ENCODE results near the gene AP3M1. TPM values are rescaled to one million over a fixed set of nuclear protein-coding genes. Genes with fewer than 3 reads are reported as not detected.

Gene AP3M1
- total and polyA plus RNA-seq, 4 donors: 36.0 to 51.8 (median 49.9) TPM

DNA sequence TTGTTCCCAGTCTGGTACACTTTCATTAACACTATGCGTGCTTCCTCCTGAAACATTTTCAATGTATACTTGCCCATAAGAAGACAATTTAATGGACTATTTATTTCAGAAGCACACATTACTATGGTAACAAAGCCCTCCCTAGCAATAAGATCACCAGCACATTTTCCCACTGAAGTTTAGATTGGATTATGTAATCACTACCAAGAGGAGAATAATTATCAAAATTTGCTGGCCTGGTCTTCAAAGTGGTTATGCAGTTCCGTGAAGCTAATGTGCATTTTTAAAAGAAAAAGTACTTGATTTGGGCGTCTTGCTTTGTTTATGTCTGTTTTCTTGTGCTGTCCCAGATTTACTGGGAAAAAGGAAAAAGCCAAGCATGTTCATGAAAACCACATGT, 61.9 kb downstream of the AP3M1 start:
- no peak overlapping the region for H3K27ac ChIP-seq (ENCODE audit: low read depth, low read length)
- no peaks in the 10 kb centered on the region for H3K9me3 ChIP-seq (ENCODE audit: control insufficient read depth, insufficient read depth, low read length)
- peak in 1 of 6 donors; percentile 56 for DNase-seq (ENCODE audit: low read depth in 4 of 6, low spot score in 6 of 6)
- peaks cover 5% of the 10 kb centered on the region for H3K4me1 ChIP-seq (ENCODE audit: control insufficient read depth, insufficient read depth, low read length)
- no peaks in the 10 kb centered on the region for H3K27me3 ChIP-seq (ENCODE audit: control insufficient read depth, insufficient read depth, low read length)
- no peak overlapping the region for H3K4me3 ChIP-seq (ENCODE audit: low read depth, low read length)
- WGBS (ENCODE audit: insufficient coverage): 56% methylated on average over 2 of the region's 3 CpGs
- H3K36me3 ChIP-seq (ENCODE audit: control insufficient read depth, insufficient read depth, low read length): peaks cover 19% of the 10 kb centered on the region

GRCh38 chr10:74086317-74086716, 64.3 kb downstream of the AP3M1 start:
- Histone ChIP-seq H3K36me3 (ENCODE audit: control insufficient read depth, insufficient read depth, low read length) (peaks cover 13% of the 10 kb centered on the region), H3K4me3 (ENCODE audit: low read depth, low read length) (no peak overlapping the region), H3K4me1 (ENCODE audit: control insufficient read depth, insufficient read depth, low read length) (peaks cover 5% of the 10 kb centered on the region), H3K9me3 (ENCODE audit: control insufficient read depth, insufficient read depth, low read length) (no peaks in the 10 kb centered on the region), H3K27ac (ENCODE audit: low read depth, low read length) (peak overlapping the region; percentile 68), H3K27me3 (ENCODE audit: control insufficient read depth, insufficient read depth, low read length) (no peaks in the 10 kb centered on the region)
- 22% methylated on average over 2 of the region's 2 CpGs for WGBS (ENCODE audit: insufficient coverage)
- peak in 5 of 6 donors; percentile 33 to 76 (median 51) for DNase-seq (ENCODE audit: low read depth in 4 of 6, low spot score in 6 of 6)

DNA sequence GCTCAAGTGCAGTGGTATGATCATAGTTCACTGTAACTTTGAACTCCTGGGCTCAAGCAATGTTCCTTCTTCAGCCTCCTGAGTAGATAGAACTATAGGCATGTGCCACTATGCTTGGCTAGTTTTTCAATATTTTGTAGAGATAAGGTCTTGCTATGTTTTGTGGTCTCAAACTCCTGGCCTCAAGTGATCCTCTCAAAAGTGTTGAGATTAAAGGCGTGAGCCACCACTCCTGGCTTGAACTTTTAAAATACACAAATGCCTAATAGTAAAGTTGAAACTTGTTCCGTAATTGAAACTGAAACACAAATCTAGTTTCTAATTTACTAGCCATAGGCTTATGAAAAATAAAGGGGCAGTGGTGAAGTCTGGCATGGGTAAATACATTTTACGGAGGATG, 65.7 kb downstream of the AP3M1 start:
- Histone ChIP-seq H3K27me3 (ENCODE audit: control insufficient read depth, insufficient read depth, low read length) (no peaks in the 10 kb centered on the region), H3K27ac (ENCODE audit: low read depth, low read length) (no peak overlapping the region), H3K36me3 (ENCODE audit: control insufficient read depth, insufficient read depth, low read length) (peaks cover 7% of the 10 kb centered on the region), H3K4me1 (ENCODE audit: control insufficient read depth, insufficient read depth, low read length) (peaks cover 5% of the 10 kb centered on the region), H3K4me3 (ENCODE audit: low read depth, low read length) (no peak overlapping the region), H3K9me3 (ENCODE audit: control insufficient read depth, insufficient read depth, low read length) (no peaks in the 10 kb centered on the region)
- DNase-seq (ENCODE audit: low read depth in 4 of 6, low spot score in 6 of 6): no peak
- no CpG with 5 or more reads among the region's 3 CpGs for WGBS (ENCODE audit: insufficient coverage)

- Histone ChIP-seq H3K4me1 (ENCODE audit: control insufficient read depth, insufficient read depth, low read length) (peaks cover 5% of the 10 kb centered on the region), H3K36me3 (ENCODE audit: control insufficient read depth, insufficient read depth, low read length) (peaks cover 6% of the 10 kb centered on the region), H3K27ac (ENCODE audit: low read depth, low read length) (no peak overlapping the region), H3K4me3 (ENCODE audit: low read depth, low read length) (no peak overlapping the region), H3K9me3 (ENCODE audit: control insufficient read depth, insufficient read depth, low read length) (no peaks in the 10 kb centered on the region), H3K27me3 (ENCODE audit: control insufficient read depth, insufficient read depth, low read length) (no peaks in the 10 kb centered on the region)
- no peak for DNase-seq (ENCODE audit: low read depth in 4 of 6, low spot score in 6 of 6)
- WGBS (ENCODE audit: insufficient coverage): 88% methylated on average over 1 of the region's 2 CpGs
Observed at GRCh38 chr10:74083304-74083703, 67.3 kb downstream of the AP3M1 start.

GRCh38 chr10:74081941-74082718, 68.5 kb downstream of the AP3M1 start:
- Histone ChIP-seq H3K36me3 (ENCODE audit: control insufficient read depth, insufficient read depth, low read length) (peaks cover 6% of the 10 kb centered on the region), H3K4me3 (ENCODE audit: low read depth, low read length) (no peak overlapping the region), H3K27me3 (ENCODE audit: control insufficient read depth, insufficient read depth, low read length) (no peaks in the 10 kb centered on the region), H3K27ac (ENCODE audit: low read depth, low read length) (peak overlapping the region; percentile 44), H3K9me3 (ENCODE audit: control insufficient read depth, insufficient read depth, low read length) (no peaks in the 10 kb centered on the region), H3K4me1 (ENCODE audit: control insufficient read depth, insufficient read depth, low read length) (peaks cover 5% of the 10 kb centered on the region)
- 61% methylated on average over 2 of the region's 5 CpGs for WGBS (ENCODE audit: insufficient coverage)
- no peak for DNase-seq (ENCODE audit: low read depth in 4 of 6, low spot score in 6 of 6)

DNA sequence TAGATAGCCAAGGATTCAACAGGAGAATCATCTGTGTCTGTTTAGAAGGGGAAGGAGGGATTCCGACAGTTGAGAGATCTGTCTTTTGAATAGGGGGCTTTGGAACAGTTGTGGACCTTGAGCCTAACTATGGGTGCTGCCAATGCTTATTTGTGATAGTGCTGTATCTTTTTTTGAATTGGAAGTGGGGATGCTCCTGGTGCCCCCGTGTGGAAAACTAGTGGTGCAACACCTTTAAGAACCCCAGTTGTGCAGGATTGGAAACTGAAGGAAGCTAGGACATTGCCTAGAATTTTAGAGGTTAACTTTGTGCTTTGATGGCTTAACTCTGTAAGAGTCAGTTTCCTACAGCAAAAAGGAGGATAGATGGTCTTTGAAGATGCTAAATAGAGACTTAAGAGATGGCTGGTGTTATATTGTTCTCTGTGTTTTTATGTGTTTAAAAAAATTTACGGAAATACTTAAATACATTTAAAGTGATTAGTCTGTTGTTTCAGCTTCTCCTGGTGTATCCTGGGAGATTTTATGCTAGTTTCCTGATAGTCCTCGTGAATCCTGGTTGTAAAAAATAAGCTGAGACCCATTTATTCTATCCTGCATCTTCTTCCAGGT, 69.3 kb downstream of the AP3M1 start:
- Histone ChIP-seq H3K36me3 (ENCODE audit: control insufficient read depth, insufficient read depth, low read length) (peaks cover 6% of the 10 kb centered on the region), H3K9me3 (ENCODE audit: control insufficient read depth, insufficient read depth, low read length) (no peaks in the 10 kb centered on the region), H3K27me3 (ENCODE audit: control insufficient read depth, insufficient read depth, low read length) (no peaks in the 10 kb centered on the region), H3K4me3 (ENCODE audit: low read depth, low read length) (no peak overlapping the region), H3K4me1 (ENCODE audit: control insufficient read depth, insufficient read depth, low read length) (peaks cover 5% of the 10 kb centered on the region), H3K27ac (ENCODE audit: low read depth, low read length) (peak overlapping the region; percentile 22)
- WGBS (ENCODE audit: insufficient coverage): 25% methylated on average over 1 of the region's 4 CpGs
- DNase-seq (ENCODE audit: low read depth in 4 of 6, low spot score in 6 of 6): peak in 5 of 6 donors; percentile 42 to 92 (median 64)

DNA sequence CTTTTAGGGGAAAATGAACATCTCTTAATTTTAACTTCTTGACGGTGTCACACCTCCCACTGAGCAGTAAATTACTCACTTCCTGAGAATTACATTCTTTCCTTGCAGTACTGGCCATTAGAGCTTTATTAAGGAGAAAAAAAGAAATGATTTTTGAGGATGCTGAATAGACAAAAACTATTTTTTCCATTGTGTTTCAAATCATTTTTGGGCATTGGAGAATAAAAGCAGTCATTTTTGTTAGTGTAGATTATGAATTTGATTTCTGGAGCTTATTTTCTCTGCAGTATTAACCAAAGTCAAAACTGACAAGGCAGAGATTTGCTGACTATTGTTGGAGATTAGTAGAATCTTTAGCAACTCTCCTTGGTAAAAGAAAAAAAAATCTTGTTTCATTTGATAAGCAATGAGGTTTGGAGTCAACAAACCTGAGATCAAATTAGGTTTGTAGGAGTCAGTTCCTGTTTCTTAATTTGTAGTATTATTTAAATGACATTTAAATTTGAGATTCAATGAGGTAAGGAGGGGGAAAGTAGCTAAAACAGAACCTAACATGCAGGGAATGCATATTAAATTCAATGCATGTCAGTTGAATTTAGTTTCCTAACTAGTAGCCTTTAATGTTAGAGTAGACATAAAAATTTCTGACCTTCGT, 70.6 kb downstream of the AP3M1 start:
- WGBS (ENCODE audit: insufficient coverage): no CpG with 5 or more reads among the region's 2 CpGs
- H3K27ac ChIP-seq (ENCODE audit: low read depth, low read length): no peak overlapping the region
- no peaks in the 10 kb centered on the region for H3K27me3 ChIP-seq (ENCODE audit: control insufficient read depth, insufficient read depth, low read length)
- no peak overlapping the region for H3K4me3 ChIP-seq (ENCODE audit: low read depth, low read length)
- H3K4me1 ChIP-seq (ENCODE audit: control insufficient read depth, insufficient read depth, low read length): no peaks in the 10 kb centered on the region
- H3K36me3 ChIP-seq (ENCODE audit: control insufficient read depth, insufficient read depth, low read length): peaks cover 6% of the 10 kb centered on the region
- H3K9me3 ChIP-seq (ENCODE audit: control insufficient read depth, insufficient read depth, low read length): no peaks in the 10 kb centered on the region
- no peak for DNase-seq (ENCODE audit: low read depth in 4 of 6, low spot score in 6 of 6)

- Histone ChIP-seq H3K4me3 (ENCODE audit: low read depth, low read length) (no peak overlapping the region), H3K9me3 (ENCODE audit: control insufficient read depth, insufficient read depth, low read length) (no peaks in the 10 kb centered on the region), H3K4me1 (ENCODE audit: control insufficient read depth, insufficient read depth, low read length) (no peaks in the 10 kb centered on the region), H3K27me3 (ENCODE audit: control insufficient read depth, insufficient read depth, low read length) (no peaks in the 10 kb centered on the region), H3K27ac (ENCODE audit: low read depth, low read length) (no peak overlapping the region), H3K36me3 (ENCODE audit: control insufficient read depth, insufficient read depth, low read length) (peaks cover 2% of the 10 kb centered on the region)
- WGBS (ENCODE audit: insufficient coverage): no CpG with 5 or more reads among the region's 4 CpGs
- DNase-seq (ENCODE audit: low read depth in 4 of 6, low spot score in 6 of 6): no peak
Observed at GRCh38 chr10:74079028-74079935, 71.3 kb downstream of the AP3M1 start.

- peaks cover under 1% of the 10 kb centered on the region for H3K36me3 ChIP-seq (ENCODE audit: control insufficient read depth, insufficient read depth, low read length)
- H3K27ac ChIP-seq (ENCODE audit: low read depth, low read length): no peak overlapping the region
- H3K4me1 ChIP-seq (ENCODE audit: control insufficient read depth, insufficient read depth, low read length): no peaks in the 10 kb centered on the region
- WGBS (ENCODE audit: insufficient coverage): no CpG with 5 or more reads among the region's 1 CpG
- H3K9me3 ChIP-seq (ENCODE audit: control insufficient read depth, insufficient read depth, low read length): no peaks in the 10 kb centered on the region
- no peaks in the 10 kb centered on the region for H3K27me3 ChIP-seq (ENCODE audit: control insufficient read depth, insufficient read depth, low read length)
- H3K4me3 ChIP-seq (ENCODE audit: low read depth, low read length): no peak overlapping the region
- DNase-seq (ENCODE audit: low read depth in 4 of 6, low spot score in 6 of 6): no peak
Observed at GRCh38 chr10:74078037-74078436, 72.6 kb downstream of the AP3M1 start.

All from spinal cord (tissue), 10 donors.